Glomerular endothelial cell (primary cell): Measurements from ENCODE around the gene CFAP299. TPM values are rescaled to one million over a fixed set of nuclear protein-coding genes. Genes with fewer than 3 reads are reported as not detected.

Source experiments
- DNase-seq: peaks from one replicate; pipeline ENCODE4 v3.0.0-alpha.2; 2011; ENCODE audit warnings: low read depth, low spot score; ENCODE audit errors: extremely low read depth
- total RNA-seq: library from RNA; depleted of rRNA; stranded (reverse); fragments of >200 nt; gene quantifications from 2 replicates; pipeline ENCODE4 v1.2.3, GENCODE V29; 2015

Gene CFAP299
- total RNA-seq, 1 donor from 2014 or later, result not detected

GRCh38 chr4:80990851-80991250 lies 655.3 kb downstream of the CFAP299 start:
- no peak for DNase-seq

GRCh38 chr4:80999943-81000342 lies 664.4 kb downstream of the CFAP299 start:
- DNase-seq, result no peak

GRCh38 chr4:81003597-81004111 lies 668.1 kb downstream of the CFAP299 start:
- no peak for DNase-seq

GRCh38 chr4:81007417-81007816 lies 671.9 kb downstream of the CFAP299 start:
- no peak for DNase-seq

Other genes with a start within 250 kb of the CFAP299 start
- 0.73 and 2.5 TPM in 2 replicates for gene PRDM8, start 138.2 kb upstream of the CFAP299 start, total RNA-seq
- 1.9 and 4.3 TPM in 2 replicates for gene FGF5, start 69.1 kb upstream of the CFAP299 start, total RNA-seq